Neural progenitor cell (in vitro differentiated cells): ENCODE data around the gene GMDS.

Experiments
- CTCF ChIP-seq: fragments of 200-600 bp; sonication (generic); IDR thresholded peaks from 2 replicates; pipeline ENCODE4 v1.5.1; 2017; ENCODE audit warnings: antibody characterized with exemption, mild to moderate bottlenecking
- EZH2 ChIP-seq: fragments of 200-600 bp; sonication (generic); IDR thresholded peaks from 2 replicates; pipeline ENCODE4 v1.6.1; 2017; ENCODE audit warnings: antibody characterized with exemption, mild to moderate bottlenecking, moderate library complexity

GRCh38 chr6:1923449-1923848 is 322.0 kb downstream of the GMDS start:
- no peak for TF ChIP-seq CTCF
- no peak for TF ChIP-seq EZH2
